Loucy (cell line): ENCODE measurements around the gene ENDOD1.

Source experiments
- H2AFZ ChIP-seq: fragments of 200-600 bp; sonication (generic); 2 replicates; pipeline ENCODE4 v1.6.0; 2016; ENCODE audit warnings: antibody characterized with exemption, mild to moderate bottlenecking, low read length, moderate library complexity
- H3F3A ChIP-seq: fragments of 200-600 bp; 2 replicates; pipeline ENCODE4 v1.6.0; 2016; ENCODE audit warnings: antibody characterized with exemption, low read depth, mild to moderate bottlenecking
- H3K27me3 ChIP-seq: fragments of 200-600 bp; sonication (generic); 2 replicates; pipeline ENCODE4 v1.6.1; 2014; ENCODE audit warnings: low read length, mild to moderate bottlenecking; ENCODE audit not compliant: insufficient read depth, poor library complexity, severe bottlenecking
- H3K36me3 ChIP-seq: fragments of 200-600 bp; sonication (generic); 2 replicates; pipeline ENCODE4 v1.6.1; 2016; ENCODE audit warnings: low read length; ENCODE audit not compliant: insufficient read depth
- H3K4me1 ChIP-seq: fragments of 200-600 bp; sonication (generic); 2 replicates; pipeline ENCODE4 v1.5.1; 2014; ENCODE audit warnings: low read length, mild to moderate bottlenecking; ENCODE audit not compliant: insufficient read depth, poor library complexity, severe bottlenecking
- H3K4me2 ChIP-seq: fragments of 200-600 bp; sonication (generic); 2 replicates; pipeline ENCODE4 v1.6.0; 2014; ENCODE audit warnings: antibody characterized with exemption, low read length, low read depth, mild to moderate bottlenecking; ENCODE audit not compliant: poor library complexity, severe bottlenecking
- H3K4me3 ChIP-seq: fragments of 200-600 bp; sonication (generic); 2 replicates; pipeline ENCODE4 v1.5.1; 2014; ENCODE audit warnings: low read length, mild to moderate bottlenecking, mixed read lengths; ENCODE audit not compliant: poor library complexity, severe bottlenecking
- H3K79me2 ChIP-seq: fragments of 200-600 bp; sonication (generic); 2 replicates; pipeline ENCODE4 v1.6.1; 2014; ENCODE audit warnings: low read length; ENCODE audit not compliant: insufficient read depth
- H3K9ac ChIP-seq: fragments of 200-600 bp; sonication (generic); 2 replicates; pipeline ENCODE4 v1.6.0; 2014; ENCODE audit warnings: mild to moderate bottlenecking, low read depth, low read length, moderate library complexity; ENCODE audit not compliant: poor library complexity, severe bottlenecking
- H3K9me2 ChIP-seq: fragments of 200-600 bp; sonication (generic); replicated peaks from 2 replicates; pipeline ENCODE4 v1.6.1; 2016; ENCODE audit warnings: low read depth, low read length, mixed read lengths
- H3K9me3 ChIP-seq: fragments of 200-600 bp; sonication (generic); 2 replicates; pipeline ENCODE4 v1.6.1; 2014; ENCODE audit warnings: mild to moderate bottlenecking, antibody characterized with exemption, low read length, low read depth; ENCODE audit not compliant: insufficient read depth
- H4K20me1 ChIP-seq: fragments of 200-600 bp; sonication (generic); 2 replicates; pipeline ENCODE4 v1.6.0; 2014; ENCODE audit warnings: antibody characterized with exemption, low read length, mild to moderate bottlenecking; ENCODE audit not compliant: insufficient read depth, poor library complexity, severe bottlenecking
- EZH2phosphoT487 ChIP-seq: fragments of 200-600 bp; IDR thresholded peaks from 2 replicates; pipeline ENCODE4 v1.6.1; 2018; ENCODE audit warnings: antibody characterized with exemption, mild to moderate bottlenecking, moderate library complexity, borderline replicate concordance
- TF ChIP-seq, protein P1 (sequence below): fragments of 200-600 bp; sonication (generic); conservative IDR thresholded peaks from 2 replicates; pipeline ENCODE4 v1.5.1; 2014; ENCODE audit warnings: mild to moderate bottlenecking, antibody characterized with exemption, low read length

ENDOD1 gene

DNA sequence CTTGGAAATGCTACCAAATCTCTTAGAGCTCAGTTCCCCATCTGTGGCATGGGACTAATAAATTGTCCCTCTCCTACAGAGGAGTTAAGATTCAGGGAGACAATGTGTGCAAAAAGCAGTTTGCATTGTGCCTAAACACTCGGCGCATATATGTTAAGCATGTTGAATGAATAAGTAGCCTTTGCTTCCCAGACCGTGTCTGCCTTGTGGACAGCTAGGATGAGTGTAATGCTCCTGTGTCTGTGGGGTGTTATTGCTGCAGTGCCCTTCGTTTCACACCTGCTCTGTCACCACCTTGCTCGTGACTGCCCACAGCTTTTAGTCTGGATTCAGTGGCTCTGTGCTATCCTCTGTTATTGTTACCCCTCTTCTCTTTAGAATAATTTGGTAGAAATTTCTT lies 14.1 kb downstream of the ENDOD1 start:
- no peaks in the 10 kb centered on the region for H3K9me2 ChIP-seq
- no peak overlapping the region for H3K4me2 ChIP-seq
- H3K4me1 ChIP-seq: peaks cover 59% of the 10 kb centered on the region
- H3F3A ChIP-seq: no peaks in the 10 kb centered on the region
- no peaks in the 10 kb centered on the region for H3K36me3 ChIP-seq
- no peaks in the 10 kb centered on the region for H3K9me3 ChIP-seq
- H2AFZ ChIP-seq: no peak overlapping the region
- no peak overlapping the region for H3K9ac ChIP-seq
- no peak overlapping the region for H3K4me3 ChIP-seq
- peaks cover 40% of the 10 kb centered on the region for H3K79me2 ChIP-seq
- TF ChIP-seq, protein P1, sequence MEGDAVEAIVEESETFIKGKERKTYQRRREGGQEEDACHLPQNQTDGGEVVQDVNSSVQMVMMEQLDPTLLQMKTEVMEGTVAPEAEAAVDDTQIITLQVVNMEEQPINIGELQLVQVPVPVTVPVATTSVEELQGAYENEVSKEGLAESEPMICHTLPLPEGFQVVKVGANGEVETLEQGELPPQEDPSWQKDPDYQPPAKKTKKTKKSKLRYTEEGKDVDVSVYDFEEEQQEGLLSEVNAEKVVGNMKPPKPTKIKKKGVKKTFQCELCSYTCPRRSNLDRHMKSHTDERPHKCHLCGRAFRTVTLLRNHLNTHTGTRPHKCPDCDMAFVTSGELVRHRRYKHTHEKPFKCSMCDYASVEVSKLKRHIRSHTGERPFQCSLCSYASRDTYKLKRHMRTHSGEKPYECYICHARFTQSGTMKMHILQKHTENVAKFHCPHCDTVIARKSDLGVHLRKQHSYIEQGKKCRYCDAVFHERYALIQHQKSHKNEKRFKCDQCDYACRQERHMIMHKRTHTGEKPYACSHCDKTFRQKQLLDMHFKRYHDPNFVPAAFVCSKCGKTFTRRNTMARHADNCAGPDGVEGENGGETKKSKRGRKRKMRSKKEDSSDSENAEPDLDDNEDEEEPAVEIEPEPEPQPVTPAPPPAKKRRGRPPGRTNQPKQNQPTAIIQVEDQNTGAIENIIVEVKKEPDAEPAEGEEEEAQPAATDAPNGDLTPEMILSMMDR: no peak
- TF ChIP-seq EZH2phosphoT487: no peak
- no peaks in the 10 kb centered on the region for H4K20me1 ChIP-seq
- H3K27me3 ChIP-seq: no peaks in the 10 kb centered on the region

DNA sequence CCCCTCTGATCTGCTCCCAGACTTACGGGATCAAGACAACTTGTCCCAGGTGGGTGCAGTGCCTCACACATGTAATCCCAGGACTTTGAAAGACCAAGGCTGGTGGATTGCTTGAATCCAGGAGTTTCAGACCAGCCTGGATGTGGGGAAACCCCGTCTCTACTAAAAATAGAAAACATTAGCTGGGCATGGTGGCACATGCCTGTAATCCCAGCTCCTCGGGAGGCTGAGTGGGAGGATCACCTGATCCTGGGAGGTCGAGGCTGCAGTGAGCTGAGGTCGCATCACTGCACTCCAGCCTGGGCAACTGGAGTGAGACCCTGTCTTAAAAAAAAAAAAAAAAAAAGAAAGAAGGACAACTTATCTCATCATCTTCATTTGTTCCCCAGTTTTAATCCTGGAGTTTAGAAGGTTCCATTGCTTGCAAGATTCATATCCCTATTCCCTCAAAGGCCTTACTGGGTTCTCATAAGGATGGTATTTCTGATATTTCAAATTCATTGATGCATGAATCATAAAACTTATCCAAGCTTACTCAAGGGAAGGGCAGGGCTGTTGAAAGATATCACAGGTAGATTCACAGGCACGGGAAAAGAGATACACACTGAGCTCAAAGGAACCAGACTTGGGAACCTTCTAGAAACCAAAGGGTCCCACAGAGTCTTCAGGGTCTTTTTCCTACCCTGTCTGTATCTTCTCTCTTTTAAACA lies 14.6 kb downstream of the ENDOD1 start:
- H3K4me1 ChIP-seq: peaks cover 59% of the 10 kb centered on the region
- peaks cover 34% of the 10 kb centered on the region for H3K79me2 ChIP-seq

DNA sequence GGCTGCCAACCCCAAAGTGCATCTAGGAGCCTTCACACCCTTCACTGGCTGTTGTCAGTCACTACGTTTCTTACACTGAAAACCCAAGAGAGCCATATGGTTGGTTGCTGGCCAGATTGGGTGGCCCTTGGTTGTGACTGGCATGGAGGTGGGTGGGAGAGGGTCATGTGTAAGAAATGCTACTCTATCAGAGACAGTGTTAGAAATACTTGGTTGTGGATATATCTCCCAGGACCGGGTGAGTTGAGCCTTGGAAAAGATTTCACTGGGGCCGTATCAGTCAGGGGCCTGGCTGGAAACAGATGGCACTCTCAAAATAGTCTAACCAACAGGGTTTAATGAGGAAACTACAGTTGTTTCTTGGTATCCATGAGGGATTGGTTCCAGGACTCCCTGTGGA lies 15.2 kb downstream of the ENDOD1 start:
- no peak overlapping the region for H3K9ac ChIP-seq
- no peak overlapping the region for H3K4me2 ChIP-seq

More for the DNA sequence above, 14.6 kb downstream of the ENDOD1 start:
- Histone ChIP-seq H3K9me3 (no peaks in the 10 kb centered on the region), H3K4me2 (no peak overlapping the region), H4K20me1 (no peaks in the 10 kb centered on the region), H3K9ac (no peak overlapping the region), H3K36me3 (no peaks in the 10 kb centered on the region), H3K9me2 (no peaks in the 10 kb centered on the region), H2AFZ (no peak overlapping the region), H3F3A (no peaks in the 10 kb centered on the region), H3K4me3 (no peak overlapping the region), H3K27me3 (no peaks in the 10 kb centered on the region)
- TF ChIP-seq, protein P1: no peak
- no peak for TF ChIP-seq EZH2phosphoT487

More for the DNA sequence above, 15.2 kb downstream of the ENDOD1 start:
- TF ChIP-seq, protein P1: no peak
- no peak for TF ChIP-seq EZH2phosphoT487
- H4K20me1 ChIP-seq: no peaks in the 10 kb centered on the region
- H3F3A ChIP-seq: no peaks in the 10 kb centered on the region
- no peaks in the 10 kb centered on the region for H3K9me3 ChIP-seq
- no peak overlapping the region for H3K4me3 ChIP-seq
- no peak overlapping the region for H2AFZ ChIP-seq
- no peaks in the 10 kb centered on the region for H3K27me3 ChIP-seq
- H3K36me3 ChIP-seq: no peaks in the 10 kb centered on the region; the same call in 1 of the 2 replicates
- peaks cover 58% of the 10 kb centered on the region for H3K4me1 ChIP-seq
- no peaks in the 10 kb centered on the region for H3K9me2 ChIP-seq
- H3K79me2 ChIP-seq: peaks cover 30% of the 10 kb centered on the region
